HepG2 (cell line): Measurements from ENCODE around the gene UCHL3. TPM values are rescaled to one million over a fixed set of nuclear protein-coding genes. Genes with fewer than 3 reads are reported as not detected.

Source experiments
- EZH2 ChIP-seq: conservative IDR thresholded peaks from 2 replicates; pipeline ENCODE4 v1.6.1; 2012; ENCODE audit warnings: mild to moderate bottlenecking, low read depth, low read length, moderate library complexity
- HIC2 ChIP-seq: sonication (generic); formaldehyde crosslinking; IDR thresholded peaks from 2 replicates; pipeline ENCODE4 v1.9.0; 2022; ENCODE audit warnings: low read depth, missing genetic modification reagents
- HMGXB4 ChIP-seq, 2 experiments: sonication (generic) in 1 of 2; formaldehyde crosslinking in 1 of 2; IDR thresholded peaks; 2 replicates each; pipeline versions ENCODE4 v1.4.0 to v1.6.1; 2018 to 2020; ENCODE audit warnings: missing genetic modification reagents in 2 of 2, borderline replicate concordance in 1 of 2, low read depth in 1 of 2, mild to moderate bottlenecking in 1 of 2, missing biosample characterization in 1 of 2
- PAX8 ChIP-seq: sonication (generic); formaldehyde crosslinking; IDR thresholded peaks from 2 replicates; pipeline ENCODE4 v1.8.0; 2022; ENCODE audit warnings: mild to moderate bottlenecking, missing genetic modification reagents, borderline replicate concordance
- POGK ChIP-seq: sonication (generic); formaldehyde crosslinking; conservative IDR thresholded peaks from 2 replicates; pipeline ENCODE4 v1.8.0; 2022; ENCODE audit warnings: mild to moderate bottlenecking, moderate library complexity, missing genetic modification reagents
- SATB2 ChIP-seq: sonication (generic); formaldehyde crosslinking; IDR thresholded peaks from 2 replicates; pipeline ENCODE4 v1.5.0; 2020; ENCODE audit warnings: missing genetic modification reagents
- SRSF1 ChIP-seq: fragments of 200-400 bp; formaldehyde crosslinking; optimal IDR thresholded peaks from 2 replicates; pipeline ENCODE3; 2017; ENCODE audit warnings: mild to moderate bottlenecking, low read depth, low read length, moderate library complexity
- SRSF9 ChIP-seq: fragments of 200-400 bp; formaldehyde crosslinking; IDR thresholded peaks from 2 replicates; pipeline ENCODE4 v1.6.1; 2018; ENCODE audit warnings: borderline replicate concordance, mild to moderate bottlenecking, low read depth, low read length; ENCODE audit not compliant: insufficient read depth, poor library complexity, severe bottlenecking
- TERF1 ChIP-seq: sonication (generic); formaldehyde crosslinking; IDR thresholded peaks from 2 replicates; pipeline ENCODE4 v1.8.0; 2022; ENCODE audit warnings: mild to moderate bottlenecking, missing genetic modification reagents, moderate library complexity
- ZBTB43 ChIP-seq: sonication (generic); formaldehyde crosslinking; conservative IDR thresholded peaks from 2 replicates; pipeline ENCODE4 v1.4.0; 2020; ENCODE audit warnings: missing genetic modification reagents
- ZBTB49 ChIP-seq: sonication (generic); formaldehyde crosslinking; IDR thresholded peaks from 2 replicates; pipeline ENCODE4 v1.4.0; 2020; ENCODE audit warnings: missing genetic modification reagents, borderline replicate concordance
- ZNF367 ChIP-seq: sonication (generic); formaldehyde crosslinking; IDR thresholded peaks from 2 replicates; pipeline ENCODE4 v1.4.0; 2020; ENCODE audit warnings: missing genetic modification reagents, borderline replicate concordance
- ZNF883 ChIP-seq: sonication (generic); formaldehyde crosslinking; IDR thresholded peaks from 2 replicates; pipeline ENCODE4 v1.5.1; 2020; ENCODE audit warnings: mild to moderate bottlenecking, missing genetic modification reagents; ENCODE audit errors: not compliant biosample characterization
- polyA plus RNA-seq, 8 experiments: library from polyadenylated mRNA; depleted of rRNA in 3 of 8; stranded (reverse) in 7 of 8; unstranded in 1 of 8; fragments of >200 nt; fragmentation: Illumina TruSeq in 4 of 8; extraction: Trizol in 4 of 8; gene quantifications; 2 replicates each; pipeline versions ENCODE4 v1.2.1 to v1.2.3, GENCODE V29; 2011 to 2016; ENCODE audit warnings: low read depth in 4 of 8, missing spikeins in 1 of 8, mixed read lengths in 1 of 8; ENCODE audit not compliant: insufficient read depth in 1 of 8
- total RNA-seq, 5 experiments: library from RNA; depleted of rRNA; stranded (reverse); fragments of >200 nt; fragmentation: Illumina TruSeq; extraction: Trizol; gene quantifications; 2 replicates each; pipeline ENCODE4 v1.2.3, GENCODE V29; 2016; ENCODE audit warnings: low read depth in 1 of 5

Gene UCHL3
- total and polyA plus RNA-seq, 2 of the 13 experiments (the other 11 are each of a cell fraction or from before 2014, with no cell fraction given) = 36.2 to 93.3 TPM

GRCh38 chr13:75537401-75538365 lies 11.9 kb upstream of the UCHL3 start, which contains the start of gene COMMD6 (continued):
- TF ChIP-seq ZBTB49 (CRISPR knock-in tag) (no peak), SRSF9 (no peak), TERF1 (CRISPR knock-in tag) (no peak), PAX8 (CRISPR knock-in tag) (no peak), EZH2 (no peak), ZNF367 (CRISPR knock-in tag) (0 out of 2 replicates have a peak, but pooled peaks have one; percentile 54), HIC2 (no peak), POGK (CRISPR knock-in tag) (peak; percentile 64; the same call in 1 of the 2 replicates), SRSF1 (no peak), SATB2 (no peak), HMGXB4 (CRISPR knock-in tag; IDR thresholded peaks at IDR 0.05; ENCODE audit: borderline replicate concordance in 1 of 2, low read depth in 1 of 2) (peak in 1 of 2 experiments; percentile 74; a peak in 3 of 4 replicates), ZBTB43 (CRISPR knock-in tag) (peak; percentile 66), ZNF883 (CRISPR knock-in tag) (peak; percentile 67)
